Kidney (tissue), 14 donors: ENCODE results near the gene HLX. TPM values are rescaled to one million over a fixed set of nuclear protein-coding genes. Genes with fewer than 3 reads are reported as not detected.

ENCODE experiments used
- DNase-seq, 5 donors: peaks; one replicate each; pipeline ENCODE4 v3.0.0-alpha.2; 2013 to 2020
- FAIRE-seq: peaks from 2 replicates; lab custom pipeline; 2012; peaks lifted over from hg19 to GRCh38; lab: Jason Lieb, UNC
- H3K27ac ChIP-seq, 2 donors: one replicate each; pipeline ENCODE4 v1.7.0; 2013; ENCODE audit warnings: low read depth in 2 of 2, low read length in 2 of 2, inconsistent platforms in 1 of 2
- H3K27me3 ChIP-seq: one replicate; pipeline ENCODE4 v1.7.1; 2013; ENCODE audit warnings: low read length, inconsistent platforms; ENCODE audit not compliant: control insufficient read depth, insufficient read depth
- H3K36me3 ChIP-seq, 3 donors: one replicate each; pipeline versions ENCODE4 v1.7.0 to v1.7.1; 2013; ENCODE audit warnings: low read length in 3 of 3, control low read depth in 1 of 3, inconsistent platforms in 1 of 3; ENCODE audit not compliant: insufficient read depth in 3 of 3, control insufficient read depth in 2 of 3
- H3K4me1 ChIP-seq, 3 donors: one replicate each; pipeline versions ENCODE4 v1.7.0 to v1.7.1; 2013; ENCODE audit warnings: low read length in 3 of 3, inconsistent platforms in 1 of 3, low read depth in 1 of 3; ENCODE audit not compliant: control insufficient read depth in 2 of 3, insufficient read depth in 2 of 3
- H3K4me3 ChIP-seq, 3 donors: one replicate each; pipeline versions ENCODE4 v1.7.0 to v1.8.1; 2013; ENCODE audit warnings: low read length in 3 of 3, control low read depth in 1 of 3, inconsistent platforms in 1 of 3
- H3K9ac ChIP-seq, 3 donors: one replicate each; pipeline versions ENCODE4 v1.7.0 to v1.7.1; 2013; ENCODE audit warnings: low read length in 3 of 3, control low read depth in 1 of 3, inconsistent platforms in 1 of 3
- H3K9me3 ChIP-seq, 3 donors: one replicate each; pipeline versions ENCODE4 v1.7.0 to v1.7.1; 2013; ENCODE audit warnings: low read length in 3 of 3, control low read depth in 1 of 3, inconsistent platforms in 1 of 3; ENCODE audit not compliant: control insufficient read depth in 2 of 3, insufficient read depth in 1 of 3
- intact Hi-C: fragments of 100-400 bp; cut with DNase I; formaldehyde crosslinking; loops from one replicate; pipeline ENCODE4 v1.11.1; 2022
- polyA plus RNA-seq: library from polyadenylated mRNA; stranded (reverse); fragments of 350-450 nt; fragmentation: Illumina TruSeq; extraction: RNeasy Lipid Tissue Mini Kit (QIAGEN cat#74804); gene quantifications from one replicate; pipeline ENCODE4 v1.2.3, GENCODE V29; 2014; ENCODE audit warnings: low read depth, low replicate concordance; ENCODE audit not compliant: insufficient read depth
- total RNA-seq: library from RNA; stranded (reverse); fragmentation: NEBNext Ultra II Directional; extraction: Animal tissue kit (Norgen Biotek cat#: 25700); gene quantifications from one replicate; pipeline ENCODE4 v1.2.1, GENCODE V29; 2021
- TF ChIP-seq, protein P1 (sequence below): IDR thresholded peaks from 3 replicates; pipeline ENCODE4 v1.5.1; 2012; ENCODE audit warnings: mild to moderate bottlenecking, moderate library complexity, borderline replicate concordance; ENCODE audit not compliant: insufficient read depth; ENCODE audit errors: extremely low read depth
- donor health status: control.
- donor health status: control.
- donor health status: control.
- donor health status: control.
- donor health status: control.
- donor health status: DM: yes; HTN: yes; CAD: no.
- donor health status: Normal renal cell carcinoma (clear cell type).

Gene HLX
- total and polyA plus RNA-seq, 2 donors from 2014 or later = 4.7 to 8.2 TPM

DNA sequence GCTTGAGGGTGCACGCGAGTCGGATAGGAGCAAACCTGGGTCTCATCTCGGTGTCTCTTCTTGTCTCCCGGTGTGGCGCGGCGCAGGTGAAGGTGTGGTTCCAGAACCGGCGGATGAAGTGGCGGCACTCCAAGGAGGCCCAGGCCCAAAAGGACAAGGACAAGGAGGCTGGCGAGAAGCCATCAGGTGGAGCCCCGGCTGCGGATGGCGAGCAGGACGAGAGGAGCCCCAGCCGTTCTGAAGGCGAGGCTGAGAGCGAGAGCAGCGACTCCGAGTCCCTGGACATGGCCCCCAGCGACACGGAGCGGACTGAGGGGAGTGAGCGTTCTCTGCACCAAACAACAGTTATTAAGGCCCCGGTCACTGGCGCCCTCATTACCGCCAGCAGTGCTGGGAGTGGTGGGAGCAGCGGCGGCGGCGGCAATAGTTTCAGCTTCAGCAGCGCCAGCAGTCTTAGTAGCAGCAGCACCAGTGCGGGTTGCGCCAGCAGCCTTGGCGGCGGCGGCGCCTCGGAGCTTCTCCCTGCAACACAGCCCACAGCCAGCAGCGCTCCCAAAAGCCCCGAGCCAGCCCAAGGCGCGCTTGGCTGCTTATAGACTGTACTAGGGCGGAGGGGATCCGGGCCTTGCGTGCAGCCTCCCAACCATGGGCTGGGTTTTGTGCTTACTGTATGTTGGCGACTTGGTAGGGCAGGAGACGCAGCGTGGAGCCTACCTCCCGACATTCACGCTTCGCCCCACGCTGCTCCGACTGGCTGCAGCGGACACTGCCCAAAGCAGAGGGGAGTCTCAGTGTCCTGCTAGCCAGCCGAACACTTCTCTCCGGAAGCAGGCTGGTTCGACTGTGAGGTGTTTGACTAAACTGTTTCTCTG is 5.1 kb downstream of the HLX start:
- peaks cover 0 to 2% (median 0%) of the 10 kb centered on the region in 3 donors for H3K4me1 ChIP-seq
- no peak overlapping the region for H3K9ac ChIP-seq
- peaks cover 72% of the 10 kb centered on the region for H3K27me3 ChIP-seq
- H3K9me3 ChIP-seq = no peaks in the 10 kb centered on the region
- TF ChIP-seq, protein P1, sequence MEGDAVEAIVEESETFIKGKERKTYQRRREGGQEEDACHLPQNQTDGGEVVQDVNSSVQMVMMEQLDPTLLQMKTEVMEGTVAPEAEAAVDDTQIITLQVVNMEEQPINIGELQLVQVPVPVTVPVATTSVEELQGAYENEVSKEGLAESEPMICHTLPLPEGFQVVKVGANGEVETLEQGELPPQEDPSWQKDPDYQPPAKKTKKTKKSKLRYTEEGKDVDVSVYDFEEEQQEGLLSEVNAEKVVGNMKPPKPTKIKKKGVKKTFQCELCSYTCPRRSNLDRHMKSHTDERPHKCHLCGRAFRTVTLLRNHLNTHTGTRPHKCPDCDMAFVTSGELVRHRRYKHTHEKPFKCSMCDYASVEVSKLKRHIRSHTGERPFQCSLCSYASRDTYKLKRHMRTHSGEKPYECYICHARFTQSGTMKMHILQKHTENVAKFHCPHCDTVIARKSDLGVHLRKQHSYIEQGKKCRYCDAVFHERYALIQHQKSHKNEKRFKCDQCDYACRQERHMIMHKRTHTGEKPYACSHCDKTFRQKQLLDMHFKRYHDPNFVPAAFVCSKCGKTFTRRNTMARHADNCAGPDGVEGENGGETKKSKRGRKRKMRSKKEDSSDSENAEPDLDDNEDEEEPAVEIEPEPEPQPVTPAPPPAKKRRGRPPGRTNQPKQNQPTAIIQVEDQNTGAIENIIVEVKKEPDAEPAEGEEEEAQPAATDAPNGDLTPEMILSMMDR = no peak
- no peak overlapping the region for H3K4me3 ChIP-seq
- no peaks in the 10 kb centered on the region for H3K36me3 ChIP-seq
- no peak overlapping the region for H3K27ac ChIP-seq
- intact Hi-C loops = no loop called here
- no peak for FAIRE-seq
- DNase-seq = peak; percentile 74 to 89 (median 84)

DNA sequence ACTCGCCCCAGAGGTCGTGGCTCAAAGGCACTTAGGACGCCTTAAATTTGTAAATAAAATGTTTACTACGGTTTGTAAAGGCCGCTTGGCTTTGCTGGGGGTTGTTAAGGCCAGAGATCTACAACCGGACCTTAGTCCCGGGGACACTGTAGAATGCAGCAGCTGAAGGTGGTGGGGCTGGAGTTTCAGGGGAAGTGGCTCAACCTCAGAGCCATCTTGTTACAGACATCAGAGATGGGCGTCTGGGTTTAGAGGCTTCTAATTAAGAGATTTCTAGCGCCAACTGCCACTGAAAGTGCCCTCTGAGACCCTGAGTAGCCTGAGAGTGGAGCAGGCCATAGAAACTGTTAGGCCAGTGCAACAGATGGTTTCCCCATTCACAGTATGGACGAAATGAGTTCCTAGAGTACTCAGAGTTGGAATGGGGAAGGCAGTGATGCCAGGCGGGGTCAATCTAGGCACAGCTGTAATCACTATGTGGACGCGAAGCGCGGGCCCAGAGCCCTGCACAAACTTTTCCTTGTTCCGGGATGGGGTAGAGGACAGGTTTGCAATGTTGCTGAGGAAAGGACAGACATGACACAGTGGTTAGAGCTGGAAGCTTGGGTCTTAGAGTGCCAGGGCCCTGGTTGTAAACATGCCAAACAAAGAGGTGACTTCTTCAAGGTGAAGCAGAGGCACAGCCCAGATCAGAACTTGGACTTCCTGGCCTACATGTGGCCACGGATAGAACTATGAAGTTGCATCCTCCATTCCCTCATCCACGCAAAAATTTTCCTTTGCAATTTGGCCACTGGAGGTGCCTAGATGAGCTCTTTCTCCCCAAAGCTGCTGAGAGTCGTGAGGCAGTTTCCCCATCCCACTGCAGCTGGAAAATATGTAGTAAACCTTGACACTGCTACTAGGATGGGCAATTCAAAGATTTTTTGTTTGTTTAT is 6.0 kb downstream of the HLX start:
- FAIRE-seq (no peak), DNase-seq (no peak)
- Histone ChIP-seq H3K4me3 (no peak overlapping the region), H3K9me3 (no peaks in the 10 kb centered on the region), H3K9ac (no peak overlapping the region), H3K27ac (no peak overlapping the region), H3K27me3 (peaks cover 80% of the 10 kb centered on the region), H3K4me1 (peaks cover 0 to 2% (median 0%) of the 10 kb centered on the region in 3 donors), H3K36me3 (no peaks in the 10 kb centered on the region)
- intact Hi-C loops = no loop called here
- TF ChIP-seq, protein P1 = no peak

DNA sequence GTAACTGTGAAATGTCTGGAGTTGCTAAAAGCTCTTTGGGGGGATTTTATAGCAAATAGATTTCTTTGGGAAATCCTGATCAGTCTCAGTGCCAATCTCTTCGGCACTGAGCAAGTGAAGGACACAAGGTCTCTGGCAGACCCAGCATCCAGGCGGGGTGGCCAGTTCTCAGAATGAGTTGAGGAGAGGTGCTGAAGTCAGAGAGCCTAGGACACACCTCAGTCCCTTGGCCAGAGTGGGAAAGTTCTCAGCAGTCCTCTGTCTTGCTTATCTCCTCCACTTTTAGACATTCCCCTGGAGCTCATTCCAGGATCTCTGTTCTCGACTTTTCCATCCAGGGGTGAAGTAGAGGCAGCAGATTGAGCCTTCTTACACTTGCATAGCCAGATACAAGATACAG is 6.7 kb downstream of the HLX start:
- TF ChIP-seq, protein P1 = no peak
- DNase-seq = no peak
- Histone ChIP-seq H3K27ac (no peak overlapping the region), H3K4me3 (no peak overlapping the region), H3K36me3 (no peaks in the 10 kb centered on the region), H3K4me1 (peaks cover 0 to 2% (median 0%) of the 10 kb centered on the region in 3 donors), H3K9ac (no peak overlapping the region), H3K9me3 (no peaks in the 10 kb centered on the region), H3K27me3 (peaks cover 79% of the 10 kb centered on the region)
- intact Hi-C loops = no loop called here
- no peak for FAIRE-seq
